Endothelial cell of umbilical vein (primary cell): ENCODE measurements around the gene B4GALNT3. TPM values are rescaled to one million over a fixed set of nuclear protein-coding genes. Genes with fewer than 3 reads are reported as not detected.

Source experiments
- BruUV-seq: library from RNA; stranded (reverse); fragments of 400-500 nt; replicated peaks from 2 replicates; lab custom pipeline; 2021; lab: Mats Ljungman, UMichigan
- CTCF ChIA-PET: fragments of 300-600, 350-600 bp; sonication (Branson Sonifier 250); formaldehyde crosslinking; loops from one replicate; lab custom pipeline; 2021; ENCODE audit warnings: antibody characterized with exemption, inconsistent platforms; lab: Charles Lee
- POLR2A ChIA-PET: fragments of 300-600, 350-600 bp; sonication (Branson Sonifier 250); formaldehyde crosslinking; loops from one replicate; lab custom pipeline; 2021; ENCODE audit warnings: antibody characterized with exemption, inconsistent platforms; lab: Charles Lee
- DNase-seq: peaks from one replicate; pipeline ENCODE4 v3.0.0-alpha.2; 2011; ENCODE audit warnings: low read depth, low spot score
- FAIRE-seq: peaks from 2 replicates; lab custom pipeline; 2011; peaks lifted over from hg19 to GRCh38; lab: Jason Lieb, UNC
- H2AFZ ChIP-seq: 2 replicates; pipeline ENCODE4 v1.6.0; 2012; ENCODE audit warnings: low read depth, low read length, control low read depth, inconsistent platforms
- H3K27ac ChIP-seq: 2 replicates; pipeline ENCODE4 v1.5.1; 2011; ENCODE audit warnings: low read depth, mild to moderate bottlenecking, control low read depth, low read length, moderate library complexity; ENCODE audit not compliant: insufficient read depth
- H3K27me3 ChIP-seq, 2 experiments: 2 replicates each; pipeline versions ENCODE4 v1.6.0 to v1.6.1; 2011; ENCODE audit warnings: low read length in 2 of 2, mixed read lengths in 1 of 2; ENCODE audit not compliant: control insufficient read depth in 2 of 2, insufficient read depth in 2 of 2
- H3K36me3 ChIP-seq, 2 experiments: 2 replicates in 1 of 2; 3 replicates in 1 of 2; pipeline ENCODE4 v1.5.1; 2011; ENCODE audit warnings: low read length in 2 of 2, mild to moderate bottlenecking in 1 of 2, moderate library complexity in 1 of 2; ENCODE audit not compliant: control insufficient read depth in 2 of 2, insufficient read depth in 2 of 2; ENCODE audit errors: extremely low read depth in 1 of 2
- H3K4me1 ChIP-seq: 3 replicates; pipeline ENCODE4 v1.5.1; 2011; ENCODE audit warnings: mild to moderate bottlenecking, low read length; ENCODE audit not compliant: control insufficient read depth, insufficient read depth; ENCODE audit errors: extremely low read depth
- H3K4me2 ChIP-seq: 2 replicates; pipeline ENCODE4 v1.6.1; 2011; ENCODE audit warnings: low read length, control low read depth, mixed read lengths; ENCODE audit not compliant: insufficient read depth
- H3K4me3 ChIP-seq, 3 experiments: fragments of 200-600 bp in 1 of 3; sonication (generic), shearing (Covaris generic) in 1 of 3; replicated peaks in 1 of 3; 2 replicates each; pipeline ENCODE4 v1.5.1; 2011 to 2016; ENCODE audit warnings: control low read depth in 3 of 3, low read length in 3 of 3, mild to moderate bottlenecking in 2 of 3, inconsistent platforms in 1 of 3, low read depth in 1 of 3, moderate library complexity in 1 of 3; ENCODE audit not compliant: insufficient read depth in 1 of 3
- H3K79me2 ChIP-seq: 2 replicates; pipeline ENCODE4 v1.6.0; 2012; ENCODE audit warnings: low read length, inconsistent platforms; ENCODE audit not compliant: control insufficient read depth, insufficient read depth
- H3K9ac ChIP-seq: replicated peaks from 2 replicates; pipeline ENCODE3; 2011; ENCODE audit warnings: low read length, control low read depth; ENCODE audit not compliant: insufficient read depth; ENCODE audit errors: extremely low read depth
- H3K9me1 ChIP-seq: replicated peaks from 3 replicates; pipeline ENCODE4 v1.6.0; 2011; ENCODE audit warnings: mild to moderate bottlenecking, low read length; ENCODE audit not compliant: control insufficient read depth, insufficient read depth; ENCODE audit errors: extremely low read depth
- H3K9me3 ChIP-seq: replicated peaks from 2 replicates; pipeline ENCODE4 v1.5.1; 2012; ENCODE audit warnings: low read length, inconsistent platforms; ENCODE audit not compliant: control insufficient read depth, insufficient read depth
- H4K20me1 ChIP-seq: replicated peaks from 2 replicates; pipeline ENCODE3; 2011; ENCODE audit warnings: mild to moderate bottlenecking, low read length; ENCODE audit not compliant: control insufficient read depth, insufficient read depth; ENCODE audit errors: extremely low read depth
- CTCF ChIP-seq, 2 donors: IDR thresholded peaks; 1 replicate in 1 of 2; 2 replicates in 1 of 2; pipeline ENCODE4 v1.5.1; 2011; ENCODE audit warnings: low read length in 2 of 2, mild to moderate bottlenecking in 2 of 2, moderate library complexity in 2 of 2, control low read depth in 1 of 2, inconsistent platforms in 1 of 2, low read depth in 1 of 2; ENCODE audit not compliant: insufficient read depth in 1 of 2; ENCODE audit errors: extremely low read depth in 1 of 2
- EZH2 ChIP-seq: IDR thresholded peaks from 2 replicates; pipeline ENCODE4 v1.6.1; 2012; ENCODE audit warnings: borderline replicate concordance, low read depth, mild to moderate bottlenecking, moderate library complexity, low read length, inconsistent platforms; ENCODE audit not compliant: severe bottlenecking
- FOS ChIP-seq: IDR thresholded peaks from 2 replicates; pipeline ENCODE4 v1.6.1; 2011; ENCODE audit warnings: mild to moderate bottlenecking, low read length, moderate library complexity, borderline replicate concordance; ENCODE audit not compliant: insufficient read depth
- GATA2 ChIP-seq: IDR thresholded peaks from 2 replicates; pipeline ENCODE4 v1.7.0; 2011; ENCODE audit warnings: low read depth, mild to moderate bottlenecking, moderate library complexity, mixed read lengths, low read length; ENCODE audit not compliant: insufficient read length, insufficient read depth
- JUN ChIP-seq: IDR thresholded peaks from 2 replicates; pipeline ENCODE4 v1.6.1; 2011; ENCODE audit warnings: borderline replicate concordance, low read depth; ENCODE audit not compliant: insufficient read length, insufficient read depth
- MAX ChIP-seq: IDR thresholded peaks from 2 replicates; pipeline ENCODE4 v1.6.1; 2011; ENCODE audit not compliant: insufficient read depth, insufficient read length
- MYC ChIP-seq: IDR thresholded peaks from one replicate; pipeline ENCODE4 v1.6.1; 2011; ENCODE audit warnings: mild to moderate bottlenecking, low read depth, low read length
- POLR2A ChIP-seq: IDR thresholded peaks from 2 replicates; pipeline ENCODE4 v1.6.1; 2012; ENCODE audit warnings: low read depth, mild to moderate bottlenecking, control low read depth, low read length
- POLR2AphosphoS5 ChIP-seq: IDR thresholded peaks from 2 replicates; pipeline ENCODE4 v1.6.1; 2012; ENCODE audit warnings: low read depth, mild to moderate bottlenecking, control low read depth, low read length, moderate library complexity; ENCODE audit not compliant: insufficient read depth
- dilution Hi-C: fragments of 300-500 bp; cut with MboI; formaldehyde crosslinking; loops from one replicate; pipeline ENCODE4 v1.15.0; 2019; ENCODE audit warnings: low sequenced_read_pairs; ENCODE audit not compliant: extremely low pct_ligation_motif_present
- intact Hi-C: fragments of 100-400 bp; cut with micrococcal nuclease; formaldehyde crosslinking; loops from one replicate; pipeline ENCODE4 v1.10.0; 2022
- polyA plus RNA-seq, 4 experiments: library from polyadenylated mRNA; depleted of rRNA in 3 of 4; stranded (reverse) in 3 of 4; unstranded in 1 of 4; fragments of >200 nt; gene quantifications; 2 replicates each; pipeline versions ENCODE4 v1.2.1 to v1.2.3, GENCODE V29; 2011 to 2012; ENCODE audit warnings: missing spikeins in 1 of 4
- total RNA-seq: library from RNA; stranded (reverse); gene quantifications from 2 replicates; pipeline ENCODE4 v1.2.3, GENCODE V29; 2021

Gene B4GALNT3
- total and polyA plus RNA-seq, 2 donors (not counting 3 experiments of a cell fraction or from before 2014, with no cell fraction given), result 0.07 TPM; not detected in 1

GRCh38 chr12:560691-561390 lies 101.1 kb downstream of the B4GALNT3 start:
- no peak overlapping the region for H3K27ac ChIP-seq
- intact Hi-C loops, result no loop called here

GRCh38 chr12:561391-561705 lies 101.6 kb downstream of the B4GALNT3 start:
- Histone ChIP-seq H3K4me1 (no peaks in the 10 kb centered on the region), H3K27ac (no peak overlapping the region), H3K4me3 (no peak overlapping the region), H3K9me3 (no peaks in the 10 kb centered on the region), H3K4me2 (no peak overlapping the region), H3K36me3 (no peaks in the 10 kb centered on the region), H3K27me3 (peaks cover 3 to 11% of the 10 kb centered on the region in 2 experiments), H3K9me1 (no peaks in the 10 kb centered on the region), H4K20me1 (no peaks in the 10 kb centered on the region), H3K9ac (no peak overlapping the region), H3K79me2 (no peaks in the 10 kb centered on the region), H2AFZ (no peak overlapping the region)
- DNase-seq (no peak), FAIRE-seq (no peak)
- POLR2A ChIA-PET, result no interaction called here
- intact Hi-C loops (no loop called here), dilution Hi-C loops (no loop called here)
- CTCF ChIA-PET, result interaction anchor here (1.1 kb wide), 1 partner anchor 15 kb away, joined by 3 read pairs; no protein-coding TSS in a partner anchor
- TF ChIP-seq POLR2A, result no peak
- TF ChIP-seq FOS, result no peak
- TF ChIP-seq CTCF (IDR thresholded peaks at IDR 0.05; ENCODE audit: extremely low read depth in 1 of 2, insufficient read depth in 1 of 2, low read depth in 1 of 2, low read length in 2 of 2), result no peak
- no peak for TF ChIP-seq GATA2
- no peak for TF ChIP-seq POLR2AphosphoS5
- TF ChIP-seq JUN, result no peak
- no peak for TF ChIP-seq EZH2
- TF ChIP-seq MAX, result no peak
- no peak for TF ChIP-seq MYC
- BruUV-seq, result no TSS peak

More at GRCh38 chr12:560691-561390, 101.1 kb downstream of the B4GALNT3 start:
- FAIRE-seq (no peak), DNase-seq (no peak)
- ChIA-PET CTCF (interaction anchor here (1.0 kb wide), 1 partner anchor 119 kb away, joined by 3 read pairs; no protein-coding TSS in a partner anchor), POLR2A (no interaction called here)
- no peak overlapping the region for H3K4me2 ChIP-seq
- H3K4me1 ChIP-seq, result no peaks in the 10 kb centered on the region
- H3K9me3 ChIP-seq, result no peaks in the 10 kb centered on the region
- H4K20me1 ChIP-seq, result no peaks in the 10 kb centered on the region
- H3K36me3 ChIP-seq, result no peaks in the 10 kb centered on the region
- H3K27me3 ChIP-seq, result peaks cover 0 to 9% of the 10 kb centered on the region in 2 experiments
- H3K79me2 ChIP-seq, result no peaks in the 10 kb centered on the region
- H2AFZ ChIP-seq, result no peak overlapping the region
- no TSS peak for BruUV-seq
- TF ChIP-seq JUN (no peak), FOS (no peak)
- H3K4me3 ChIP-seq, result no peak overlapping the region
- no peaks in the 10 kb centered on the region for H3K9me1 ChIP-seq
- H3K9ac ChIP-seq, result no peak overlapping the region
- dilution Hi-C loops, result no loop called here
